Measurements from ENCODE around the gene WDR75.

DNA sequence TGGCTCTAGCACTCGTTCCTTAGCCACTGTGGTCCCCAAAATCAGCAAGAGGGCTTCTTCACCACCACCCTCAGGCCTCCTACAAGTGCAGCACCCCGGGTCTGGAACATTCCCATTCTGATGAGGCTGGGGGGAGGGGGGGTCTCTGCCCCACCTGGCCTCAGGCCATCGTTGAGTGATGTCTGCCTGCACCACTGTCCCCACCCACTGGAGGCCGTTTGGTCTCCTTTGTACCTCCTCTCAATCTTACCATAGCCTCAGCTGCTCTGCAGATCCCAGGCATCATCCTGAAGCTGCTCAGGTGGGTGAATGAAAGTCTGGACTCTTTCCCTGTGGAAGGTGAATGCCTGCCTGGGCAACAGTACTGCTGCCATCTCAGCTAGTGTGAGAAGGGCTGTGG is 42.3 kb downstream of the WDR75 start:
- no peak for TF ChIP-seq POLR2A (IDR thresholded peaks at IDR 0.05; ENCODE audit: low read length)
- no peak for TF ChIP-seq GATA1 (IDR thresholded peaks at IDR 0.05; ENCODE audit: low read depth, low read length)

Data from erythroblast (primary cell).